ENCODE data around the gene DNTTIP2. TPM values are rescaled to one million over a fixed set of nuclear protein-coding genes. Genes with fewer than 3 reads are reported as not detected.

The DNTTIP2 gene
- total RNA-seq, 1 experiment from 2014 or later: 61.5 TPM

DNA sequence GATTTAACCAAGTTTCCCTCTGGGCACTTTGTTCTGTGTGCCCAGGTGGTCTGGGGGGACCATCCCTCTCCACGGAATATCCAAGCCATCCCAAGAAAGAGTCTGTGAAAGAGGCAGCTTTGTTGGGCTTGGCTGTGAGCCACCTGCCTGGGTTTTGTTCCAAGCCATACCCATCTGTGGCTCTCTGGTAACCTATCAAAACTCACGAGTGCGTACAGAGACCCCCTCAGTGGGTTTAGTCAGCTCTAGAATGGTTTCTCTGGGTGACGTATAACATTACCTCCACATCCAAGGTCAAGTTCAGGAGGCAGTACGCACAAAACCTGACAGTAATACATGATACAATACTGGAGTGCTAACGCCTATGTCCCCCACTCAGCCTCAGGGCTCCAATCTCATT is 54.2 kb downstream of the DNTTIP2 start:
- Mint-ChIP-seq H3K27me3 (ENCODE audit: low read depth) (no peaks in the 10 kb centered on the region), H3K36me3 (peaks cover 9% of the 10 kb centered on the region), H3K27ac (no peak overlapping the region), H3K4me1 (peaks cover 76% of the 10 kb centered on the region), H3K9me3 (peaks cover 4% of the 10 kb centered on the region), H3K4me3 (no peak overlapping the region)
- ChIA-PET CTCF (no interaction called here), POLR2A (no interaction called here)
- DNase-seq (ENCODE audit: low spot score): no peak
- no peak for ATAC-seq
- TF ChIP-seq, protein P1, sequence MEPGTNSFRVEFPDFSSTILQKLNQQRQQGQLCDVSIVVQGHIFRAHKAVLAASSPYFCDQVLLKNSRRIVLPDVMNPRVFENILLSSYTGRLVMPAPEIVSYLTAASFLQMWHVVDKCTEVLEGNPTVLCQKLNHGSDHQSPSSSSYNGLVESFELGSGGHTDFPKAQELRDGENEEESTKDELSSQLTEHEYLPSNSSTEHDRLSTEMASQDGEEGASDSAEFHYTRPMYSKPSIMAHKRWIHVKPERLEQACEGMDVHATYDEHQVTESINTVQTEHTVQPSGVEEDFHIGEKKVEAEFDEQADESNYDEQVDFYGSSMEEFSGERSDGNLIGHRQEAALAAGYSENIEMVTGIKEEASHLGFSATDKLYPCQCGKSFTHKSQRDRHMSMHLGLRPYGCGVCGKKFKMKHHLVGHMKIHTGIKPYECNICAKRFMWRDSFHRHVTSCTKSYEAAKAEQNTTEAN (CRISPR knock-in tag; IDR thresholded peaks at IDR 0.05): no peak
- TF ChIP-seq, protein P2, sequence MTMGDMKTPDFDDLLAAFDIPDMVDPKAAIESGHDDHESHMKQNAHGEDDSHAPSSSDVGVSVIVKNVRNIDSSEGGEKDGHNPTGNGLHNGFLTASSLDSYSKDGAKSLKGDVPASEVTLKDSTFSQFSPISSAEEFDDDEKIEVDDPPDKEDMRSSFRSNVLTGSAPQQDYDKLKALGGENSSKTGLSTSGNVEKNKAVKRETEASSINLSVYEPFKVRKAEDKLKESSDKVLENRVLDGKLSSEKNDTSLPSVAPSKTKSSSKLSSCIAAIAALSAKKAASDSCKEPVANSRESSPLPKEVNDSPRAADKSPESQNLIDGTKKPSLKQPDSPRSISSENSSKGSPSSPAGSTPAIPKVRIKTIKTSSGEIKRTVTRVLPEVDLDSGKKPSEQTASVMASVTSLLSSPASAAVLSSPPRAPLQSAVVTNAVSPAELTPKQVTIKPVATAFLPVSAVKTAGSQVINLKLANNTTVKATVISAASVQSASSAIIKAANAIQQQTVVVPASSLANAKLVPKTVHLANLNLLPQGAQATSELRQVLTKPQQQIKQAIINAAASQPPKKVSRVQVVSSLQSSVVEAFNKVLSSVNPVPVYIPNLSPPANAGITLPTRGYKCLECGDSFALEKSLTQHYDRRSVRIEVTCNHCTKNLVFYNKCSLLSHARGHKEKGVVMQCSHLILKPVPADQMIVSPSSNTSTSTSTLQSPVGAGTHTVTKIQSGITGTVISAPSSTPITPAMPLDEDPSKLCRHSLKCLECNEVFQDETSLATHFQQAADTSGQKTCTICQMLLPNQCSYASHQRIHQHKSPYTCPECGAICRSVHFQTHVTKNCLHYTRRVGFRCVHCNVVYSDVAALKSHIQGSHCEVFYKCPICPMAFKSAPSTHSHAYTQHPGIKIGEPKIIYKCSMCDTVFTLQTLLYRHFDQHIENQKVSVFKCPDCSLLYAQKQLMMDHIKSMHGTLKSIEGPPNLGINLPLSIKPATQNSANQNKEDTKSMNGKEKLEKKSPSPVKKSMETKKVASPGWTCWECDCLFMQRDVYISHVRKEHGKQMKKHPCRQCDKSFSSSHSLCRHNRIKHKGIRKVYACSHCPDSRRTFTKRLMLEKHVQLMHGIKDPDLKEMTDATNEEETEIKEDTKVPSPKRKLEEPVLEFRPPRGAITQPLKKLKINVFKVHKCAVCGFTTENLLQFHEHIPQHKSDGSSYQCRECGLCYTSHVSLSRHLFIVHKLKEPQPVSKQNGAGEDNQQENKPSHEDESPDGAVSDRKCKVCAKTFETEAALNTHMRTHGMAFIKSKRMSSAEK (CRISPR knock-in tag; IDR thresholded peaks at IDR 0.05; ENCODE audit: borderline replicate concordance): no peak
- TF ChIP-seq MXD4 (CRISPR knock-in tag; IDR thresholded peaks at IDR 0.05; ENCODE audit: borderline replicate concordance): no peak
- TF ChIP-seq, protein P3, sequence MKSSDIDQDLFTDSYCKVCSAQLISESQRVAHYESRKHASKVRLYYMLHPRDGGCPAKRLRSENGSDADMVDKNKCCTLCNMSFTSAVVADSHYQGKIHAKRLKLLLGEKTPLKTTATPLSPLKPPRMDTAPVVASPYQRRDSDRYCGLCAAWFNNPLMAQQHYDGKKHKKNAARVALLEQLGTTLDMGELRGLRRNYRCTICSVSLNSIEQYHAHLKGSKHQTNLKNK (CRISPR knock-in tag; IDR thresholded peaks at IDR 0.05): no peak
- TF ChIP-seq, protein P4, sequence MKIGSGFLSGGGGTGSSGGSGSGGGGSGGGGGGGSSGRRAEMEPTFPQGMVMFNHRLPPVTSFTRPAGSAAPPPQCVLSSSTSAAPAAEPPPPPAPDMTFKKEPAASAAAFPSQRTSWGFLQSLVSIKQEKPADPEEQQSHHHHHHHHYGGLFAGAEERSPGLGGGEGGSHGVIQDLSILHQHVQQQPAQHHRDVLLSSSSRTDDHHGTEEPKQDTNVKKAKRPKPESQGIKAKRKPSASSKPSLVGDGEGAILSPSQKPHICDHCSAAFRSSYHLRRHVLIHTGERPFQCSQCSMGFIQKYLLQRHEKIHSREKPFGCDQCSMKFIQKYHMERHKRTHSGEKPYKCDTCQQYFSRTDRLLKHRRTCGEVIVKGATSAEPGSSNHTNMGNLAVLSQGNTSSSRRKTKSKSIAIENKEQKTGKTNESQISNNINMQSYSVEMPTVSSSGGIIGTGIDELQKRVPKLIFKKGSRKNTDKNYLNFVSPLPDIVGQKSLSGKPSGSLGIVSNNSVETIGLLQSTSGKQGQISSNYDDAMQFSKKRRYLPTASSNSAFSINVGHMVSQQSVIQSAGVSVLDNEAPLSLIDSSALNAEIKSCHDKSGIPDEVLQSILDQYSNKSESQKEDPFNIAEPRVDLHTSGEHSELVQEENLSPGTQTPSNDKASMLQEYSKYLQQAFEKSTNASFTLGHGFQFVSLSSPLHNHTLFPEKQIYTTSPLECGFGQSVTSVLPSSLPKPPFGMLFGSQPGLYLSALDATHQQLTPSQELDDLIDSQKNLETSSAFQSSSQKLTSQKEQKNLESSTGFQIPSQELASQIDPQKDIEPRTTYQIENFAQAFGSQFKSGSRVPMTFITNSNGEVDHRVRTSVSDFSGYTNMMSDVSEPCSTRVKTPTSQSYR (CRISPR knock-in tag; IDR thresholded peaks at IDR 0.05): no peak

DNA sequence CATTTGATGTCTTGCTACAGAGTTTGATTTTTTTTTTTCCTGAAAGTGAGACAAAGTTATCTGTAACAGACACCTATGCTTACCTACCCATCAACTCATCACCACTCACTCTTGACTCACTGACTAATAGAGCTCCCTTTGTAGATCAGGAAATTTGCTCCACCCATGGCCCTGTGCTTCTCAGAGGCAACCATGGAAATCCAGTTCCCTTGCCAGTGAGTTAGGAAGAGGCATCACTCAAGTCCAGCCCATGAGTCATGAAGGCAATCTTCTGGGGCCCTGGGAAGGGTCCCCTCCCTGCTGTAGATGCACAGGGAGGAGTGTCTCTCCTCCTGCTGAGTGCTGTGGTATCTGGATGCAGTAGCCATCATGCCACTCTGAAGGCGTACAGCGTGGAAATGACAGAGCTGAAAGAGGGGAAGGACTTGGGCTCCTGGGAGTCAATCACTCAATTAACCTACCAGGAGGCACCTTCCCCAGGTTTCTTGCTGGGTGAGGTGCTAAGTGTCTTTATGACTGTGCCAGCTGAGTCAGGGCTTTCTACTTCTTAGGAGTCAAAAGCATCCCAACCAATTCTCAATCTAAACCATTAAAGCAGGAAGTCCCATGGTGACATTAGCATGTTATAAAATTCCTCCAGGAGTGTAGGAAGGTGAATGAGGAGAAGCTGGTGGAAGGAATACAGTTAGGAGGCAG is 56.1 kb downstream of the DNTTIP2 start:
- Mint-ChIP-seq H3K27ac (no peak overlapping the region), H3K9me3 (no peaks in the 10 kb centered on the region; the same call in 1 of the 2 replicates), H3K27me3 (ENCODE audit: low read depth) (no peaks in the 10 kb centered on the region), H3K4me3 (no peak overlapping the region), H3K36me3 (peaks cover 5% of the 10 kb centered on the region; the same call in 1 of the 2 replicates), H3K4me1 (peaks cover 73% of the 10 kb centered on the region)
- ChIA-PET CTCF (interaction anchor here (1.2 to 4.4 kb wide), 2 partner anchors 23 to 192 kb away, joined by 5 to 33 read pairs; no protein-coding TSS in a partner anchor), POLR2A (interaction anchor here (0.7 to 2.6 kb wide), 2 partner anchors 22 to 1412 kb away, joined by 3 to 13 read pairs; no protein-coding TSS in a partner anchor)
- ATAC-seq (no peak), DNase-seq (ENCODE audit: low spot score) (no peak)
- TF ChIP-seq CREM (CRISPR knock-in tag; IDR thresholded peaks at IDR 0.05): no peak
- TF ChIP-seq ZNF219 (CRISPR knock-in tag; IDR thresholded peaks at IDR 0.05; ENCODE audit: borderline replicate concordance): no peak
- TF ChIP-seq, protein P5, sequence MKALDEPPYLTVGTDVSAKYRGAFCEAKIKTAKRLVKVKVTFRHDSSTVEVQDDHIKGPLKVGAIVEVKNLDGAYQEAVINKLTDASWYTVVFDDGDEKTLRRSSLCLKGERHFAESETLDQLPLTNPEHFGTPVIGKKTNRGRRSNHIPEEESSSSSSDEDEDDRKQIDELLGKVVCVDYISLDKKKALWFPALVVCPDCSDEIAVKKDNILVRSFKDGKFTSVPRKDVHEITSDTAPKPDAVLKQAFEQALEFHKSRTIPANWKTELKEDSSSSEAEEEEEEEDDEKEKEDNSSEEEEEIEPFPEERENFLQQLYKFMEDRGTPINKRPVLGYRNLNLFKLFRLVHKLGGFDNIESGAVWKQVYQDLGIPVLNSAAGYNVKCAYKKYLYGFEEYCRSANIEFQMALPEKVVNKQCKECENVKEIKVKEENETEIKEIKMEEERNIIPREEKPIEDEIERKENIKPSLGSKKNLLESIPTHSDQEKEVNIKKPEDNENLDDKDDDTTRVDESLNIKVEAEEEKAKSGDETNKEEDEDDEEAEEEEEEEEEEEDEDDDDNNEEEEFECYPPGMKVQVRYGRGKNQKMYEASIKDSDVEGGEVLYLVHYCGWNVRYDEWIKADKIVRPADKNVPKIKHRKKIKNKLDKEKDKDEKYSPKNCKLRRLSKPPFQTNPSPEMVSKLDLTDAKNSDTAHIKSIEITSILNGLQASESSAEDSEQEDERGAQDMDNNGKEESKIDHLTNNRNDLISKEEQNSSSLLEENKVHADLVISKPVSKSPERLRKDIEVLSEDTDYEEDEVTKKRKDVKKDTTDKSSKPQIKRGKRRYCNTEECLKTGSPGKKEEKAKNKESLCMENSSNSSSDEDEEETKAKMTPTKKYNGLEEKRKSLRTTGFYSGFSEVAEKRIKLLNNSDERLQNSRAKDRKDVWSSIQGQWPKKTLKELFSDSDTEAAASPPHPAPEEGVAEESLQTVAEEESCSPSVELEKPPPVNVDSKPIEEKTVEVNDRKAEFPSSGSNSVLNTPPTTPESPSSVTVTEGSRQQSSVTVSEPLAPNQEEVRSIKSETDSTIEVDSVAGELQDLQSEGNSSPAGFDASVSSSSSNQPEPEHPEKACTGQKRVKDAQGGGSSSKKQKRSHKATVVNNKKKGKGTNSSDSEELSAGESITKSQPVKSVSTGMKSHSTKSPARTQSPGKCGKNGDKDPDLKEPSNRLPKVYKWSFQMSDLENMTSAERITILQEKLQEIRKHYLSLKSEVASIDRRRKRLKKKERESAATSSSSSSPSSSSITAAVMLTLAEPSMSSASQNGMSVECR (CRISPR knock-in tag; IDR thresholded peaks at IDR 0.05; ENCODE audit: borderline replicate concordance): no peak
- TF ChIP-seq EMX1 (CRISPR knock-in tag; IDR thresholded peaks at IDR 0.05): no peak
- TF ChIP-seq KAT7 (CRISPR knock-in tag; IDR thresholded peaks at IDR 0.05; ENCODE audit: borderline replicate concordance): no peak
- TF ChIP-seq RORB (CRISPR knock-in tag; IDR thresholded peaks at IDR 0.05): no peak
- no peak for TF ChIP-seq TEAD1 (CRISPR knock-in tag; IDR thresholded peaks at IDR 0.05)
- no peak for TF ChIP-seq NFE2L1 (CRISPR knock-in tag; IDR thresholded peaks at IDR 0.05)
- TF ChIP-seq ZNF423 (CRISPR knock-in tag; IDR thresholded peaks at IDR 0.05): no peak
- TF ChIP-seq ESRRA (CRISPR knock-in tag; IDR thresholded peaks at IDR 0.05; ENCODE audit: borderline replicate concordance): no peak
- TF ChIP-seq, protein P6, sequence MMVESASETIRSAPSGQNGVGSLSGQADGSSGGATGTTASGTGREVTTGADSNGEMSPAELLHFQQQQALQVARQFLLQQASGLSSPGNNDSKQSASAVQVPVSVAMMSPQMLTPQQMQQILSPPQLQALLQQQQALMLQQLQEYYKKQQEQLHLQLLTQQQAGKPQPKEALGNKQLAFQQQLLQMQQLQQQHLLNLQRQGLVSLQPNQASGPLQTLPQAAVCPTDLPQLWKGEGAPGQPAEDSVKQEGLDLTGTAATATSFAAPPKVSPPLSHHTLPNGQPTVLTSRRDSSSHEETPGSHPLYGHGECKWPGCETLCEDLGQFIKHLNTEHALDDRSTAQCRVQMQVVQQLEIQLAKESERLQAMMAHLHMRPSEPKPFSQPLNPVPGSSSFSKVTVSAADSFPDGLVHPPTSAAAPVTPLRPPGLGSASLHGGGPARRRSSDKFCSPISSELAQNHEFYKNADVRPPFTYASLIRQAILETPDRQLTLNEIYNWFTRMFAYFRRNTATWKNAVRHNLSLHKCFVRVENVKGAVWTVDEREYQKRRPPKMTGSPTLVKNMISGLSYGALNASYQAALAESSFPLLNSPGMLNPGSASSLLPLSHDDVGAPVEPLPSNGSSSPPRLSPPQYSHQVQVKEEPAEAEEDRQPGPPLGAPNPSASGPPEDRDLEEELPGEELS (CRISPR knock-in tag; IDR thresholded peaks at IDR 0.05): no peak
